Mesenchymal stem cell (in vitro differentiated cells and primary cell): ENCODE measurements around the gene AIPL1.

ENCODE experiments used
- DNase-seq: peaks from one replicate; pipeline ENCODE4 v3.0.0-alpha.2; 2013
- H2AFZ ChIP-seq: one replicate; pipeline ENCODE4 v1.6.1; 2013; ENCODE audit warnings: low read depth, mild to moderate bottlenecking, control low read depth, inconsistent platforms, low read length, moderate library complexity
- H2AK5ac ChIP-seq: 2 replicates; pipeline ENCODE4 v1.6.1; 2013; ENCODE audit warnings: low read length, moderate library complexity, mild to moderate bottlenecking, inconsistent platforms; ENCODE audit not compliant: severe bottlenecking
- H2BK120ac ChIP-seq: one replicate; pipeline ENCODE4 v1.6.1; 2013; ENCODE audit warnings: low read depth, mild to moderate bottlenecking, inconsistent platforms, low read length, moderate library complexity
- H2BK12ac ChIP-seq, 2 experiments: one replicate each; pipeline ENCODE4 v1.6.1; 2013; ENCODE audit warnings: inconsistent platforms in 2 of 2, low read length in 2 of 2, mild to moderate bottlenecking in 2 of 2, moderate library complexity in 2 of 2, control low read depth in 1 of 2
- H2BK15ac ChIP-seq: one replicate; pipeline ENCODE4 v1.6.1; 2013; ENCODE audit warnings: mild to moderate bottlenecking, low read depth, inconsistent platforms; ENCODE audit not compliant: poor library complexity, severe bottlenecking
- H2BK5ac ChIP-seq: 2 replicates; pipeline ENCODE4 v1.6.1; 2013; ENCODE audit warnings: low read depth, mild to moderate bottlenecking, low read length, control low read depth, inconsistent platforms; ENCODE audit not compliant: poor library complexity, severe bottlenecking
- H3K14ac ChIP-seq, 2 experiments: one replicate each; pipeline ENCODE4 v1.6.1; 2013; ENCODE audit warnings: inconsistent platforms in 2 of 2, low read length in 2 of 2, control low read depth in 1 of 2, mild to moderate bottlenecking in 1 of 2, moderate library complexity in 1 of 2
- H3K18ac ChIP-seq, 2 experiments: one replicate each; pipeline ENCODE4 v1.6.1; 2013; ENCODE audit warnings: inconsistent platforms in 2 of 2, low read length in 2 of 2, control low read depth in 1 of 2, low read depth in 1 of 2, mild to moderate bottlenecking in 1 of 2
- H3K23ac ChIP-seq, 2 experiments: one replicate each; pipeline ENCODE4 v1.6.1; 2013; ENCODE audit warnings: inconsistent platforms in 2 of 2, low read length in 2 of 2, mild to moderate bottlenecking in 2 of 2, moderate library complexity in 2 of 2, control low read depth in 1 of 2
- H3K27ac ChIP-seq: 2 replicates; pipeline ENCODE4 v1.5.1; 2013; ENCODE audit warnings: mild to moderate bottlenecking, moderate library complexity, low read length, control low read depth, inconsistent platforms; ENCODE audit not compliant: poor library complexity, severe bottlenecking
- H3K27me3 ChIP-seq, 2 experiments: 2 replicates each; pipeline versions ENCODE4 v1.6.1 to v1.7.0; 2013; ENCODE audit warnings: low read length in 2 of 2, mild to moderate bottlenecking in 2 of 2, moderate library complexity in 2 of 2, control low read depth in 1 of 2, inconsistent platforms in 1 of 2; ENCODE audit not compliant: control insufficient read depth in 1 of 2, insufficient read depth in 1 of 2
- H3K36me3 ChIP-seq, 2 experiments: 2 replicates each; pipeline versions ENCODE4 v1.6.1 to v1.7.0; 2013; ENCODE audit warnings: low read length in 2 of 2, control low read depth in 1 of 2, inconsistent platforms in 1 of 2, low read depth in 1 of 2, mild to moderate bottlenecking in 1 of 2; ENCODE audit not compliant: insufficient read depth in 2 of 2, control insufficient read depth in 1 of 2
- H3K4ac ChIP-seq, 2 experiments: one replicate each; pipeline ENCODE4 v1.6.1; 2013; ENCODE audit warnings: inconsistent platforms in 2 of 2, low read length in 2 of 2, mild to moderate bottlenecking in 2 of 2, moderate library complexity in 2 of 2, control low read depth in 1 of 2, low read depth in 1 of 2
- H3K4me1 ChIP-seq: 2 replicates; pipeline ENCODE4 v1.6.1; 2013; ENCODE audit warnings: low read depth, low read length, control low read depth; ENCODE audit not compliant: control insufficient read depth, insufficient read depth
- H3K4me2 ChIP-seq: 2 replicates; pipeline ENCODE4 v1.6.1; 2013; ENCODE audit warnings: low read length, mild to moderate bottlenecking, inconsistent platforms; ENCODE audit not compliant: poor library complexity, severe bottlenecking
- H3K4me3 ChIP-seq, 2 experiments: 2 replicates each; pipeline versions ENCODE4 v1.5.1 to v1.7.0; 2013; ENCODE audit warnings: low read length in 2 of 2, mild to moderate bottlenecking in 2 of 2, control low read depth in 1 of 2, low read depth in 1 of 2; ENCODE audit not compliant: insufficient read depth in 1 of 2
- H3K79me1 ChIP-seq: replicated peaks from 2 replicates; pipeline ENCODE4 v1.6.1; 2013; ENCODE audit warnings: mild to moderate bottlenecking, control low read depth, low read length, inconsistent platforms; ENCODE audit not compliant: poor library complexity, severe bottlenecking
- H3K9ac ChIP-seq: 2 replicates; pipeline ENCODE4 v1.7.0; 2013; ENCODE audit warnings: mild to moderate bottlenecking, low read length, moderate library complexity
- H3K9me3 ChIP-seq: 2 replicates; pipeline ENCODE4 v1.7.0; 2013; ENCODE audit warnings: mild to moderate bottlenecking, low read length; ENCODE audit not compliant: control insufficient read depth
- H4K8ac ChIP-seq: one replicate; pipeline ENCODE4 v1.6.1; 2013; ENCODE audit warnings: inconsistent platforms, mild to moderate bottlenecking, low read length, moderate library complexity
- H4K91ac ChIP-seq: one replicate; pipeline ENCODE4 v1.6.1; 2013; ENCODE audit warnings: mild to moderate bottlenecking, low read length, inconsistent platforms
- WGBS: methylation state at CpG from one replicate; pipeline ENCODE4 v1.1.7; 2013; ENCODE audit warnings: mixed read lengths; 5-methylcytosine and 5-hydroxymethylcytosine counted together

The AIPL1 gene

DNA sequence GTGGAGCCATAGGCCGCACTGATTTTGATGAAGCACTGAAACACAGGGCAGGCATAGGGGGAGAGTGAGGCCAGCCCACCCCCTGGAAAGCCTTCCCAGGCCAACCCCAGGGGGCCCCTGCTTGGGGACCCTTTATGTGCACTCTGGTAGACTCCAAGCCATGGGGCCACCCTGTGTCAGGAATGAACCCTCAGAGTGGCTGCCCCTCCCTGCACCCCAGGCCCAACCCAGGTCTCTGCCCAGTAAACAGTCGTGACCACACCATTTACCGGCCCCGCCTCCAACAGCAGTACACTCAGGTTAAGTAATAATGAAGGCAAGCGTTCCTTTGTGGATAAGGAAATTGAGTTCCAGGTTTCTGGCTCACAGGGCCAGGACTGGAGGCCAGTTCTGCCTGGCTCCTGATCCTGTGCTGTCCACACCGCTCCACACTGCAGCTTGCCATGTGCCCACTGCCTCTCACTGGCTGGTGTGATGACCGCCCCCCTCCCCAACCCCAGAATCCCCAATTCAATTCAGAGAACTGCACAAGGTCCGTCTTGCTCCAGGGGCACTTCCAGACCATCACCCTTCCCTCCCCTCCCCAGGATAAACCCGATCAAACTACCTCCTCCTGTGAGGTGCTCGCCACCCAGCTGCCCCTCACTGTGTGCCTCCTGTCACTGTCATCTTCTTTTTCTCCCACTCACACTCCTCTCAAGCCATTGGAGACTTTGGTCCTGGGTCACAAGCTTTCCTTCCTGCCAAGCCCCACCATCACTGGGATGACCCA is 23.0 kb upstream of the AIPL1 start:
- no peak overlapping the region for H3K4ac ChIP-seq
- H2BK15ac ChIP-seq = peak overlapping the region; percentile 54
- no peak overlapping the region for H3K4me2 ChIP-seq
- H3K27ac ChIP-seq = no peak overlapping the region
- H2AK5ac ChIP-seq = no peak overlapping the region
- peak overlapping the region; percentile 27 for H2BK120ac ChIP-seq
- no peak for DNase-seq
- H3K79me1 ChIP-seq = no peaks in the 10 kb centered on the region
- H3K9ac ChIP-seq = no peak overlapping the region
- H2BK12ac ChIP-seq = peak overlapping the region; percentile 52 to 79
- H4K8ac ChIP-seq = peak overlapping the region; percentile 45
- no peak overlapping the region for H3K23ac ChIP-seq
- no peaks in the 10 kb centered on the region for H3K36me3 ChIP-seq
- H2BK5ac ChIP-seq = no peak overlapping the region
- WGBS = 74% methylated on average over 10 of the region's 10 CpGs
- H4K91ac ChIP-seq = peak overlapping the region; percentile 31
- no peak overlapping the region for H3K4me3 ChIP-seq
- H3K9me3 ChIP-seq = no peaks in the 10 kb centered on the region
- H2AFZ ChIP-seq = no peak overlapping the region
- H3K14ac ChIP-seq = no peak overlapping the region
- peaks cover 23% of the 10 kb centered on the region for H3K4me1 ChIP-seq
- peak overlapping the region in 1 of 2 experiments; percentile 38 for H3K18ac ChIP-seq
- peaks cover 20 to 60% of the 10 kb centered on the region in 2 experiments for H3K27me3 ChIP-seq

DNA sequence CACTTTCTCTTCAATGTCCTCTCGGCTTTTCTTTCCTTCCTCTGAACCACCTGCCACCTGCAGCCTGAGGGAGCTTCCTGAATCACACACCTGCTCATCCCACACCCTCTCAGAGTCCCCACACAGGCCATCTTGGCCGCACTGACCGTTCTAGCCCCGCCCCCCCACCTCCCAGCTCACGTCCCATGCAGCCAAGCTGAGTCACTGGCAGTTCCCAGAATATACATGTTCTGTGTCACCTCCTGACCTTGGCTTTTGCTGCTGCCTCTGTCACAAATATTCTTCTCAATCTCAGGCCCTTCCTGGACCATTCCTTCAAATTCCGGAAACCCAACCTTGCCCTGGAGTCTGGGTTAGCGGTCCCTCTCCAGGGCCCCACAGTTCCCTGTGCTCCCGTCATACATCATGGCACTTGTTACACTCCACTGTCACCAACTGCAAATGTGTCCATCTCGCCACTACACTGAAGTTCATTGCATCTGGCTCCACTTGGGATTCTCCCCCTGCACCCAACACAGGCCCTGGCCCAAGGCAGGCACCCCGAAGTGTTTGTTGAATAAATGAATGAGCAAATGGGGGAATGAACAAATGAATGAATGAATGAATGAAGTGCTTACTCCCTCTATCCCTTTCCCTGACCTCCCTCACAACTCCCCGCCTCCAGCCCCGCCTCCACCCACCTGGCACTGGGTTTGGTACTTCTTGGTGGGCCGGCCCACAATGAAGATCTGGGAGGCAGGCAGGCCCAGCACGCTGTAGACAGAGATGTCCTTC is 22.2 kb upstream of the AIPL1 start:
- H3K79me1 ChIP-seq = no peaks in the 10 kb centered on the region
- no peak overlapping the region for H2AFZ ChIP-seq
- H4K91ac ChIP-seq = peak overlapping the region; percentile 56
- H3K4me2 ChIP-seq = no peak overlapping the region
- peak overlapping the region; percentile 19 for H4K8ac ChIP-seq
- H3K4ac ChIP-seq = no peak overlapping the region
- no peaks in the 10 kb centered on the region for H3K9me3 ChIP-seq
- no peak overlapping the region for H3K4me3 ChIP-seq
- peak overlapping the region; percentile 65 for H2BK15ac ChIP-seq
- no peak overlapping the region for H3K14ac ChIP-seq
- peak overlapping the region; percentile 27 for H2BK120ac ChIP-seq
- H3K18ac ChIP-seq = peak overlapping the region in 1 of 2 experiments; percentile 38
- H3K36me3 ChIP-seq = no peaks in the 10 kb centered on the region
- H2AK5ac ChIP-seq = no peak overlapping the region
- peaks cover 20 to 52% of the 10 kb centered on the region in 2 experiments for H3K27me3 ChIP-seq
- no peak overlapping the region for H2BK5ac ChIP-seq
- no peak overlapping the region for H3K23ac ChIP-seq
- peak overlapping the region; percentile 52 to 79 for H2BK12ac ChIP-seq
- peak; percentile 85 for DNase-seq
- peaks cover 19% of the 10 kb centered on the region for H3K4me1 ChIP-seq
- no peak overlapping the region for H3K27ac ChIP-seq
- WGBS = 54% methylated on average over 13 of the region's 14 CpGs
- H3K9ac ChIP-seq = no peak overlapping the region

DNA sequence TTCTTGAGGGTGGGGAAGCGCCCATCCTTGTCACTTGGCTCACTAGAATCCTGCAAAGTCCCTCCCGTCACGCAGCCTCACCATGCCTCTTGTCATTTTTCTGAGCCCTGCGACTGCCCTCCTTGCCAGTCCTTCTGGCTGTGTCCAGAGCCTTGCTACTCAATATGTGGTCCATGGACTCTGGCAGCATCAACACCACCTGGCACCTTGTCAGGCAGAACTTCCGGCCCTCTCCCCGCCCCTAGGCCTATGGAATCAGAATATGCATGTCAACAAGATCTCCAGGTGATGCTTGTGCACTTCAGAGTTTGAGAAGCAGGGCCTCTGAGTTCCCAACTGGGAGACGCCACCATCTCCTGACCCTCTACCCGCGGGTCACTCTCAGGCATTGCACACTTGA is 21.4 kb upstream of the AIPL1 start:
- no peak overlapping the region for H3K4ac ChIP-seq
- no peak overlapping the region for H2AFZ ChIP-seq
- H4K91ac ChIP-seq = peak overlapping the region; percentile 73
- no peak overlapping the region for H2BK15ac ChIP-seq
- no peak overlapping the region for H2AK5ac ChIP-seq
- H3K27ac ChIP-seq = no peak overlapping the region
- H3K4me1 ChIP-seq = peaks cover 19% of the 10 kb centered on the region
- no peak overlapping the region for H2BK120ac ChIP-seq
- H3K23ac ChIP-seq = no peak overlapping the region
- H3K9me3 ChIP-seq = no peaks in the 10 kb centered on the region
- no peak overlapping the region for H3K14ac ChIP-seq
- H3K9ac ChIP-seq = no peak overlapping the region
- H2BK12ac ChIP-seq = peak overlapping the region in 1 of 2 experiments; percentile 21
- peak overlapping the region in 1 of 2 experiments; percentile 14 for H3K18ac ChIP-seq
- 97% methylated on average over 9 of the region's 9 CpGs for WGBS
- no peak overlapping the region for H2BK5ac ChIP-seq
- no peak overlapping the region for H4K8ac ChIP-seq
- no peak overlapping the region for H3K4me3 ChIP-seq
- H3K36me3 ChIP-seq = no peaks in the 10 kb centered on the region
- DNase-seq = no peak
- no peak overlapping the region for H3K4me2 ChIP-seq
- H3K27me3 ChIP-seq = peaks cover 20 to 52% of the 10 kb centered on the region in 2 experiments
- no peaks in the 10 kb centered on the region for H3K79me1 ChIP-seq

DNA sequence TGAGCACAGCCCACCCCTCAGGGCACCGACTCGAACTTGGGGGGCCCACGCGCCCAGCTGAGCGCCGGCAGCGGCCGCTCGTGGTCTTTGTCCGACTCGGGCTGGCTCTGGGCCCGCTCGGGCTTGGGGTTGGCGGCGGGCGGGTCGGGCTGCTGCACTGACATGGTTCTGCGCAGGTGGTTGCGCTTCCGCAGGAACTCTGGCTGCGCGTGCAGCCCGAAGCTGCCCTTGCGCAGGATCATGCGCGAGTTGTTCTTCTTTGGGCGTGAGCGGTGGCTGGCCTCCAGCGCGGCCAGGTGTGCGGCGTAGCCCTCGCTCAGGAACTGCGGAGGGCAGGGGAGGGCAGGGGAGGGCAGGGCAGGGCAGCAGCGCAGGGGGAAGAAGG is 20.4 kb upstream of the AIPL1 start:
- Histone ChIP-seq H3K4ac (peak overlapping the region in 1 of 2 experiments; percentile 52), H3K27me3 (peaks cover 20 to 52% of the 10 kb centered on the region in 2 experiments), H3K4me2 (peak overlapping the region; percentile 85), H3K9me3 (no peaks in the 10 kb centered on the region), H2AK5ac (no peak overlapping the region), H3K4me1 (peaks cover 19% of the 10 kb centered on the region), H2AFZ (peak overlapping the region; percentile 32), H3K18ac (peak overlapping the region; percentile 47 to 70), H2BK15ac (no peak overlapping the region), H2BK5ac (no peak overlapping the region), H3K23ac (peak overlapping the region in 1 of 2 experiments; percentile 60), H2BK120ac (no peak overlapping the region), H3K36me3 (no peaks in the 10 kb centered on the region), H2BK12ac (peak overlapping the region in 1 of 2 experiments; percentile 39), H3K9ac (no peak overlapping the region), H3K27ac (no peak overlapping the region), H4K91ac (no peak overlapping the region), H3K4me3 (peak overlapping the region; percentile 44 to 49), H3K14ac (peak overlapping the region in 1 of 2 experiments; percentile 69), H4K8ac (peak overlapping the region; percentile 10), H3K79me1 (no peaks in the 10 kb centered on the region)
- no peak for DNase-seq
- 3% methylated on average over 21 of the region's 35 CpGs for WGBS
